Occipital lobe (tissue), 2 donors: ENCODE measurements around the gene NRG4. TPM values are rescaled to one million over a fixed set of nuclear protein-coding genes. Genes with fewer than 3 reads are reported as not detected.
"Not testable (repeated sequence)": the region's sequence is repeated elsewhere in the genome, so short reads cannot be mapped to it uniquely, and the experiment has no call there.

ENCODE experiments used
- DNase-seq: peaks from one replicate; lab custom pipeline; 2025; lab: John Stamatoyannopoulos, UW
- total RNA-seq: library from RNA; depleted of rRNA; stranded (reverse); fragments of >200 nt; gene quantifications from one replicate; pipeline ENCODE4 v1.2.3, GENCODE V29; 2014

Gene NRG4
- total RNA-seq, result not detected

DNA sequence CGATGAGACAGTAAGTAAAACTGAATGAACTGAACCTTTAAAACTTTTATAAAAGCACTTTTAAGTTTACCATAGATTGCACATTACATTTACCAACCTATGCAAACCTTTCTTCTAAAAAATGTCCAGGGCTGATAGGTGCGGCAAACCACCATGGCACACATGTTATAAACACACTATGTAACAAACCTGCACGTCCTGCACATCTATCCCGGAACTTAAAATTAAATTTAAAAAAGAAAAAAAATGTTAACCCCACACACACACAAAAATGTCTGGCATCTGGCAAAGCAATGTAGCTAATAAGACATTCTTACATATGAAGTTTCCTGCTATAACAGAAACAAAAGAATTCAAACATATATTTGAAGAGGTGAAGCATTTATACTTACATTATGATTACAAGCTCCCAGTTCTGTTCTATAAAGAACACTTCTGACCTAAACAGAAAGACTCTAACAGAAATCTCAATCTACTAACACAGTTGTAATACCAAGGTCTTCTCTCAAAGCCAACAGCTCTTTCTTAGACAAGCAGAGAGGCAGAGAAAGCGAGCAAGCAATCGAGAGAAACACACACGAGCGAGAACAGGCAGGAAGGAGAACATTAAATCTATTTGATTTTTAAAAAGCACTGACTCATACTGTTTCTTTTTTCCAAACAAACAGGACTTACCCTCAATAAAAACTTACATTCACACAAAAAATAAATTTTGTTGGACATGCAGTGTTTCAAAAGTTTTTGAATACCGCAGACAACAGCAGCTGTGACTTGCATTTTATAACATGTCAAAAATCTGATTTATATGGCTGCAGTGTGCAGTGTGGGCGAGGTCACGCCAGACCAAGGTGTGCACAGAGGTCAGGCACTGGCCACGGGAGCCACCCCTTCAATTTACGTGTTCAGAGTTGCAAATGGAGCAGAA is at the start of gene NRG4:
Gene NRG4, minus strand, starts transcription at position 798 of the 925 bp plus-strand sequence. CDS start 1,194 bp downstream, outside the sequence.
- DNase-seq, result no peak

DNA sequence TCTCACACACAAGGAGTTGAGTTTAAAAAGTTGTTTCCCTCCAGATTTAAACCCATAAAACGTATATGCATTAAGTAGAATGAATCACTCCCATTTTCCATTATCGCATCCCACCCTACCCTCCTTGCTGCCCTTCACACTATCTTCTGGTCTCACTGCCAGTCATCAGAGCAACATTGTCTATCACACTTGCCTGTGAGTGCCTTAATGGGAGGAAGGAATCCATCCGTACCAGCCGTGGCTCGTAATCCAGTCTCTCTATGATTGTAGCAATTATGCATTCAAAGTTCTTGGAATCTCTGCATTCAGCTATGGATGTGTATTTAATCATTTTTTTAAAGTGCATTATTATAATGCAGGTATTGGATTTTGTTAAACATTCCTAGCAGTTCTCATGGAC is 49.5 kb upstream of the NRG4 start:
- no peak for DNase-seq

DNA sequence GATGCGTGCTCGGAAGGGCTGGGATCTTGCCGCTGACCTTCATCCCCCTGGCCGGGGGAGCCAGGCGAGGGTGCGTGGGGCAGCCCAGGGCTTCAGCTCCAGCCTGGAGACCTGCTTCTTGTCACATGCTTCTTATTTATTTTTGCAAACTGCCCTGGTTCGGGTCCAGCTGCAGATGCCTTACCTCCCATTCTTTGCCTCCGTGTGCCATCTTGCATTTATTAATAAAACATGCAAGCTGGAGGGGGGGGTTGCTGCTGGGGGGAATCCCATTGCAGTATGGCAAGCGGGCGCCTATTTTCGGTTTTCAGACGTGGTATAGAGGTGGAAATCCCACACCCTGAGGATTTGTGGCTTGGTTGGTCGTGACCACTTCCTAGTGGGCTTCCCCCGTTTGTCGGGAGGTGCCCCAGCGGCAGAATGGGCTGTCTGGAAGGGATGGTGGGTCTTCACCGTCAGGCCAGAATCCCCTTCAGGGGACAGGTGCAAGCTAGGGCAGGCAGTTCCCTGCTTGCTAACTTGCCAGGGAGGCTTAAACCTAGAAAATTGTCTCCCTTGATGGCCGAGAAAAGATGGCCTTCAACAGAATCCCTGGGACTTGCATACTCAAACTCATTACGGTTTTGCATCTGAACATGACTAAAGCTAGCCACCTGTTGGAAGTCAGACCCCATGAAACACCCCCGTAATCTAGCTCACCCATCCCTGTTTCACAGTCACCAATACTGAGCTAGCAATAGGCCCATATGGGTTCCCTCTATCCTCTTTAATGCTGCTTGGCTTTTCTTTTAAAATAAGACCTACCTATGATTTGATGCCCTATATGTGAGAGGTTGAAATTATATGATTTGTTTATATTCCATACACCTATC is 48.1 kb upstream of the NRG4 start:
- DNase-seq, result no peak

DNA sequence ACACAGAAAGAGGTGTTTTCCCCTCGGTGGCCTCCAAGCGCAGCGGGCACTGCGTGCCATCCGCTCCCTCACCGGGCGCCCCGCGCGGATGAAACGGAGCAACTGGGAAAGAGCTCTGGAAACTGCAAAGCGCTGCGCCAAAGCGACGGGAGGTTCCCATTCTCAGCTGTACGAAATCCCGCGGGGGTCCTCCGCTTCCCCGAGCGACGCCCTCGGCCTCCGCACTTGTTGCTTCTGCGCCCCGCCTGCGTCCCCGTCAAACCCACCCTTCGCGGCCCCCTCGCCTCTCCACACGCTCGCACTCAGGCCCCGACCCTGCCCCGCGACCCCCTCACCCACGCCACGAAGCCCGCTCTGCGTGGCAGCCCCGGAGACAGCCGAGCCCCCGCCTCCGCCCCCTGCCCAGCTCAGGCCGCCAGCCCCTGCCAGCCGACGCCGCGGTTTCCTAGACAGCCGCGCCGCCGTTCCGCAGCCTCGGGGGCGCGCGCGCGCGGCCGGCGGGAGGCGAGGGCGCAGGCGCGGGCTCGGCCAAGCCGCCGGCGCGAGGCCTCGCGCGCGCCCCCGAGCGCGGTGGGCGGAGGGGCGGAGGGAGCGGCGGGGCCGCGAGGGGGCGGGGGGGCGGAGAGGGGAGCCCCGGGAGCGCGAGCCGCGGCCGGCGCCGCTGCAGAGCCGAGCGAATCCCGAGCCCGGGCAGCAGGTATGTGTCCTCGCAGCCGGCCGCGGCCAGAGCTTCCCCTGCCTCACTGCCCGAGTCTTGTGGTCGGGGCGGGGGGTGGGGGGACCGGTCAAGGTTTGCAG is 47.3 kb upstream of the NRG4 start, which contains the start of gene TMEM266:
Gene TMEM266, plus strand, starts transcription at position 666 of the 798 bp plus-strand sequence. CDS start 74,279 bp downstream, outside the sequence.
- DNase-seq, result no peak

GRCh38 chr15:76058714-76059319 is 46.6 kb upstream of the NRG4 start:
- peak; percentile 19 for DNase-seq

DNA sequence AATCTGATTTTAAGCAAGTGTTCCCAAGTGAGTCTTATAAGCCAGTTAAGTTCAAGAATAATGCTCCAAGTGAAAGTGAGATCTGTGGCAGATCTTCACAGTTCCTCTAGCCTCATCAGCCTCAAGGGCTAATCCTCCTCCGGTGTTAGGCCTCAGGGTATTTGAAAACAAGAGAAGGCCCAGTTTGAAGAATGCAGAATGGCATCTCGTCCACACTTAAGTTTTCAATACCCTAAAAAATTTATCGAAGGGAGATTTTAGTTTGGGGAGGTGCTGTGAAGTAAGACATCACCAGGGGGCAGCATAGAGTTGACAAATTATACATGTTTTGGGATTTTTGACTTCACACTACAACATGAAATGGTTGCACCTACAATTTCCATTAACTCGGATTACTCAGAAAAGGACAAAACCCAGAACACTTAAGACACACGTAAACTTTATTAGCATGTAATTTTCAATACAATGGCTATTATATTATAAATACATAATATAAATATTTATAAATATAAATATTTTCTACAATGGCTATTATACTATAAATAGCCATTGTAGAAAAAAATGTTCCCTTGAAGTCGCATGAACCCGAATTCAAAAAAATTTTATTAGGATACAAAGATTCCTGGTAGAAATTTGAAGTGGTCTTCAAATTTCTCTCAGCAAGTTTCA is 45.2 kb upstream of the NRG4 start:
- no peak for DNase-seq

GRCh38 chr15:76056931-76057330 is 44.7 kb upstream of the NRG4 start:
- no peak for DNase-seq

- not testable (repeated sequence) for DNase-seq
These were observed 42.0 kb upstream of the NRG4 start for GRCh38 chr15:76054201-76054600.

- DNase-seq, result no peak
These were observed 26.3 kb upstream of the NRG4 start for GRCh38 chr15:76038512-76038911.

DNA sequence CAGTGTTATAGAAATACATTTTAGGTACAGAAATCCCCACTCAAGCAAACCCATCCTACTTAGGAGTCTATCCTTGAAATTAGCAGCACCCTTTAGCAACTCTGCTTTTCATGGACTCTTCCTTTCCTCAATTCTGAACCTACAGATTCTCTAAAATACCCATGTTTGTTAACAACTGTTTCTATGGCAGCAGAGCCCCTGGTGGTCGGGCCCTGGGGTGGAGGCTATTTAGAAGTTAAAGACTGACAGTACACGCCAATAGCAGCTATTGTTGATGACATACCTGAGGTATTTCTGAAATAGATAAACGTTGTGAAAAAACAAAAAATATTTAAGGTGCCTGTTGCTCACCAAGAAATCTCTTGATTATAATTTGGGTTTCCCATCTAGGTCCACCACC is 23.4 kb upstream of the NRG4 start:
- DNase-seq, result no peak

DNA sequence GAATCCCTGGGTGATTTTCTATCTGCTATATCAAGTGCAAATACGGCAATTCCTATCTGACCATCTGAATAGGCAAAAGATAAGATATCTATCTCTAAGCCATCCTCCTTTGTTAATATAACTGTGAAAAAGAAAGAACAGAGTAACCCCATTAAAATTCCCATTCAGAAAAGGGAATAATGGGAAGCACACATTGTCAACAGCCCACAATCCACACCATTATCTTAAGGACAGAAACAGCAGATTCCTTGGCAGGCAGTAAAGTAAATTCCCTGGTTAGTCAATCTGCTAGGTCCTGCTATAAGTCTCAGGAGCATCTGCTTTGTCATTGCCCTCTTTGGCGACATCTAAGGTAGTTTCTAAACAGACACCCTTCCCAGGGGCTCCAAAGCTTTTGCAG is 21.9 kb upstream of the NRG4 start:
- DNase-seq, result no peak

- no peak for DNase-seq
These were observed 21.2 kb upstream of the NRG4 start for GRCh38 chr15:76033438-76033837.

DNA sequence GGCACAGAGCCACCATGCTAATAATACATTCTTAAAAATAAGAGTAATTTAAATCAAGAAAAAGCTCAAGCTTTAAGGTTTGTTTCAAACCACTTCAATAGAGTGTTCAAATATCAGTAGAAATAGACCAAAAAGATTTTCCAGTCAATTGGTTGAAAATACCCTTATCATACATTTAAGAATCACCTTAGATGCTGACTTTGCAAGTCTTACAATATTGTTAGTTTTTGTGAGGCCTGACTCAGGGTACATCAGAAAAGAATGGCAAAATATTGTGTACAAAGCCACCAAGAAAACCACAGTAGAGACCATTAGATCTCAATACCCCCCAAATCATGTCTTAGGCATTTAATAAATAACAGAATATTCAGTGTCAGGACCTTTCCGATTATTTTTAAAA is 19.8 kb upstream of the NRG4 start:
- no peak for DNase-seq

DNA sequence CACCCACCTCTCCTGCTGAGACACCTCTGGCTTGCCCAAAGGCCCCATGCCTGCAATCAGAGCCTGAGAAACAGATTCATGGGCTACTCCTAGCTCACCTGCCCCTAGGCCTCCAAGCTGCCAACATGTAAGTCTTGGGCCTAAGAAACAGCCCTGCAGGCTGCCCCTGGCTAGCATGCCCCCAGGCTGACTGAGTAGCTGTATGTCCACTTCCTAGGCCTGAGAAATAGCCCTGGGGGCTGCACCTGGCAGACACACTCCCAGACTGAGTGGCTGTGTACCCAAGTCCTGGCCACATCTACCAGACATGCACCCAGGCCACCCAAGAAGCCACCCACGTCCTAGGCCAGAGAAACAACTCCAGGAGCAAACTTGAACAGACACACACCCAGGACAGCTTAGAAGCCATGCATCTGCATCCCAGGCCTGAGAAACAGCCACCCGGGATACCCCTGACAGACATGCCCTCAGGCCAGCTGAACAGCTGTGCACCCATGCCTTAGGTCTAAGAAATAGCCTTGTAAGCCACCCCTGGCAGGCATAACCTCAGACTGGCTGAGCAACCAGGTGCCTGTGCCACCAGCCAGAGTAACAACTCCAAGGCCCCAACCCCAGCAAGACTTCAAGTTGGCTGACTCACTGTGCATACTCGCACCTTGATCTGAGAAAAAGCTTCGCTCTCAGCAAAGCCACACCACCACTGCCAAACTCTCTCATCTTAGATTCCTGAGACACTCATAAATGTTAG is 12.0 kb upstream of the NRG4 start:
- no peak for DNase-seq

GRCh38 chr15:76013470-76013869 is 1.2 kb upstream of the NRG4 start:
- DNase-seq, result not testable (repeated sequence)

DNA sequence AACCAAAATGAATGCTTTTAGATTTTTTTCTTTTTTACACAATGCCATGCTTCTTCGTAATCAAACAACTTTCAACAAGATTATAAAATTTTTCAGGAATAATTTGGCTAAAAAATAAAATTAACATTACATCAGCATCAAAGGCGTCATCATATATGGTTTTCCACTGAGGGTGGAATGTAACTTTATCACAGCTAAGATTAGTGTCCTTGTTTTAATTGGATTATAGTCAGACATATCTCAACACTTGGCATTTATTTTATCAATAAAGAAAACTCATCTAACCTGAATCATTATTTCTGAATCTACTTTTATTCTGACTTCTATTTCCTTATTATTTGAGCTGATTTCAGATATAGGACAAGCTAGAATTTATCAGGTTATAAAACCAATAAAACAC is 1.6 kb downstream of the NRG4 start:
- DNase-seq, result no peak

DNA sequence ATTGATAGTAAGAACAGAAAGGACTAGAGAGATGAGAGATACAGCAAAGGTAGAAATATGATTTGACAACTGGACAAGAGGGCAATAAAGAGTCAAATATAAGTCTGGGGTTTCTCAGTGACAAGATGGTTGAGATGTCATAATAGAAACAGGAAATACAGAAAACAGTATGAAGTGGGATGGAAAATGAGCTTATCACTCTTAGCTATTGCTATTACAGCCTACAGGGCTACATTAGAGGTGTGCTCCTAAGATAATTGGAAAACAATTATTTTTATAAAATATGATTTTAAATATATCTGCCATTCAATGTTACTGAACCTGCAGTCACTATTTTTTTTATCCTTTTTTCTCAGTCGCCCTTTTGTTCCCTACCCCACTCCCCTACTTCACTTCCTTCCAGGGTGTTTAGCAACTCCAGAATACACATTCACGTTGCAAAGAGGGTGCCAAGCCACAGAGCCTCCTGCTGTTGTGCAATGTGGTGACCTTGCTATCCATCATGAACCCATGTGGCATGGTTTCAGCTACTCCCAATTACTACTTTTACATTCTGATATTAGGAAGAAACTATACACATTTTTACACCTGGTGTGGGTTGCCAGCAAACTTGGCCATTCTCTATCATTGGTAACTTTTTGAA is 6.0 kb downstream of the NRG4 start:
- DNase-seq, result no peak

- DNase-seq, result no peak
These were observed 8.9 kb downstream of the NRG4 start for GRCh38 chr15:76003364-76003763.

DNA sequence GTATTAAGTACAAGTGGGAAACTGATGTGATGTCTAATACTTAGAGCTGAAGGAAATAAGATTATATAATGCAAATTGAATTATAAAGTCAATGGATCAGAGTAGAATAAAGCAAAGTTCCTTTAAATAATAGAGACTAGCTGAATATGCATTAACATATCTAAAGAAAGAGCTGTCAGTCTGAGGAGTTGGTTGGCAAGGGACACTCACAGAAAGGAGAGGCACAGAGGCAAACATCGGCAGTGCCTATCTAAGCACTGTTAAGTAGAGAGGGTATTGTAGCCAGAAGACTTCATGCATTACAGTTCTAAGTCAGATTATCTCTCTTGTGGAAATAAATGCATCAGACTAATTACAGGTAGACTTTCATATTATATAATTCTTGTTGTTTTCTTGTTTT is 16.6 kb downstream of the NRG4 start:
- DNase-seq, result no peak
